Endothelial cell of umbilical vein (primary cell): ENCODE measurements around the gene PIK3R4. TPM values are rescaled to one million over a fixed set of nuclear protein-coding genes. Genes with fewer than 3 reads are reported as not detected.

Experiments
- BruUV-seq: library from RNA; stranded (reverse); fragments of 400-500 nt; replicated peaks from 2 replicates; lab custom pipeline; 2021; lab: Mats Ljungman, UMichigan
- CTCF ChIA-PET: fragments of 300-600, 350-600 bp; sonication (Branson Sonifier 250); formaldehyde crosslinking; loops from one replicate; lab custom pipeline; 2021; ENCODE audit warnings: antibody characterized with exemption, inconsistent platforms; lab: Charles Lee
- POLR2A ChIA-PET: fragments of 300-600, 350-600 bp; sonication (Branson Sonifier 250); formaldehyde crosslinking; loops from one replicate; lab custom pipeline; 2021; ENCODE audit warnings: antibody characterized with exemption, inconsistent platforms; lab: Charles Lee
- DNase-seq: peaks from one replicate; pipeline ENCODE4 v3.0.0-alpha.2; 2011; ENCODE audit warnings: low read depth, low spot score
- FAIRE-seq: peaks from 2 replicates; lab custom pipeline; 2011; peaks lifted over from hg19 to GRCh38; lab: Jason Lieb, UNC
- H2AFZ ChIP-seq: 2 replicates; pipeline ENCODE4 v1.6.0; 2012; ENCODE audit warnings: low read depth, low read length, control low read depth, inconsistent platforms
- H3K27ac ChIP-seq: 2 replicates; pipeline ENCODE4 v1.5.1; 2011; ENCODE audit warnings: low read depth, mild to moderate bottlenecking, control low read depth, low read length, moderate library complexity; ENCODE audit not compliant: insufficient read depth
- H3K27me3 ChIP-seq, 2 experiments: 2 replicates each; pipeline versions ENCODE4 v1.6.0 to v1.6.1; 2011; ENCODE audit warnings: low read length in 2 of 2, mixed read lengths in 1 of 2; ENCODE audit not compliant: control insufficient read depth in 2 of 2, insufficient read depth in 2 of 2
- H3K36me3 ChIP-seq, 2 experiments: 2 replicates in 1 of 2; 3 replicates in 1 of 2; pipeline ENCODE4 v1.5.1; 2011; ENCODE audit warnings: low read length in 2 of 2, mild to moderate bottlenecking in 1 of 2, moderate library complexity in 1 of 2; ENCODE audit not compliant: control insufficient read depth in 2 of 2, insufficient read depth in 2 of 2; ENCODE audit errors: extremely low read depth in 1 of 2
- H3K4me1 ChIP-seq: 3 replicates; pipeline ENCODE4 v1.5.1; 2011; ENCODE audit warnings: mild to moderate bottlenecking, low read length; ENCODE audit not compliant: control insufficient read depth, insufficient read depth; ENCODE audit errors: extremely low read depth
- H3K4me2 ChIP-seq: 2 replicates; pipeline ENCODE4 v1.6.1; 2011; ENCODE audit warnings: low read length, control low read depth, mixed read lengths; ENCODE audit not compliant: insufficient read depth
- H3K4me3 ChIP-seq, 3 experiments: fragments of 200-600 bp in 1 of 3; sonication (generic), shearing (Covaris generic) in 1 of 3; replicated peaks in 1 of 3; 2 replicates each; pipeline ENCODE4 v1.5.1; 2011 to 2016; ENCODE audit warnings: control low read depth in 3 of 3, low read length in 3 of 3, mild to moderate bottlenecking in 2 of 3, inconsistent platforms in 1 of 3, low read depth in 1 of 3, moderate library complexity in 1 of 3; ENCODE audit not compliant: insufficient read depth in 1 of 3
- H3K79me2 ChIP-seq: 2 replicates; pipeline ENCODE4 v1.6.0; 2012; ENCODE audit warnings: low read length, inconsistent platforms; ENCODE audit not compliant: control insufficient read depth, insufficient read depth
- H3K9ac ChIP-seq: replicated peaks from 2 replicates; pipeline ENCODE3; 2011; ENCODE audit warnings: low read length, control low read depth; ENCODE audit not compliant: insufficient read depth; ENCODE audit errors: extremely low read depth
- H3K9me1 ChIP-seq: replicated peaks from 3 replicates; pipeline ENCODE4 v1.6.0; 2011; ENCODE audit warnings: mild to moderate bottlenecking, low read length; ENCODE audit not compliant: control insufficient read depth, insufficient read depth; ENCODE audit errors: extremely low read depth
- H3K9me3 ChIP-seq: replicated peaks from 2 replicates; pipeline ENCODE4 v1.5.1; 2012; ENCODE audit warnings: low read length, inconsistent platforms; ENCODE audit not compliant: control insufficient read depth, insufficient read depth
- H4K20me1 ChIP-seq: replicated peaks from 2 replicates; pipeline ENCODE3; 2011; ENCODE audit warnings: mild to moderate bottlenecking, low read length; ENCODE audit not compliant: control insufficient read depth, insufficient read depth; ENCODE audit errors: extremely low read depth
- CTCF ChIP-seq, 2 donors: IDR thresholded peaks; 1 replicate in 1 of 2; 2 replicates in 1 of 2; pipeline ENCODE4 v1.5.1; 2011; ENCODE audit warnings: low read length in 2 of 2, mild to moderate bottlenecking in 2 of 2, moderate library complexity in 2 of 2, control low read depth in 1 of 2, inconsistent platforms in 1 of 2, low read depth in 1 of 2; ENCODE audit not compliant: insufficient read depth in 1 of 2; ENCODE audit errors: extremely low read depth in 1 of 2
- EZH2 ChIP-seq: IDR thresholded peaks from 2 replicates; pipeline ENCODE4 v1.6.1; 2012; ENCODE audit warnings: borderline replicate concordance, low read depth, mild to moderate bottlenecking, moderate library complexity, low read length, inconsistent platforms; ENCODE audit not compliant: severe bottlenecking
- FOS ChIP-seq: IDR thresholded peaks from 2 replicates; pipeline ENCODE4 v1.6.1; 2011; ENCODE audit warnings: mild to moderate bottlenecking, low read length, moderate library complexity, borderline replicate concordance; ENCODE audit not compliant: insufficient read depth
- GATA2 ChIP-seq: IDR thresholded peaks from 2 replicates; pipeline ENCODE4 v1.7.0; 2011; ENCODE audit warnings: low read depth, mild to moderate bottlenecking, moderate library complexity, mixed read lengths, low read length; ENCODE audit not compliant: insufficient read length, insufficient read depth
- JUN ChIP-seq: IDR thresholded peaks from 2 replicates; pipeline ENCODE4 v1.6.1; 2011; ENCODE audit warnings: borderline replicate concordance, low read depth; ENCODE audit not compliant: insufficient read length, insufficient read depth
- MAX ChIP-seq: IDR thresholded peaks from 2 replicates; pipeline ENCODE4 v1.6.1; 2011; ENCODE audit not compliant: insufficient read depth, insufficient read length
- MYC ChIP-seq: IDR thresholded peaks from one replicate; pipeline ENCODE4 v1.6.1; 2011; ENCODE audit warnings: mild to moderate bottlenecking, low read depth, low read length
- POLR2A ChIP-seq: IDR thresholded peaks from 2 replicates; pipeline ENCODE4 v1.6.1; 2012; ENCODE audit warnings: low read depth, mild to moderate bottlenecking, control low read depth, low read length
- POLR2AphosphoS5 ChIP-seq: IDR thresholded peaks from 2 replicates; pipeline ENCODE4 v1.6.1; 2012; ENCODE audit warnings: low read depth, mild to moderate bottlenecking, control low read depth, low read length, moderate library complexity; ENCODE audit not compliant: insufficient read depth
- dilution Hi-C: fragments of 300-500 bp; cut with MboI; formaldehyde crosslinking; loops from one replicate; pipeline ENCODE4 v1.15.0; 2019; ENCODE audit warnings: low sequenced_read_pairs; ENCODE audit not compliant: extremely low pct_ligation_motif_present
- intact Hi-C: fragments of 100-400 bp; cut with micrococcal nuclease; formaldehyde crosslinking; loops from one replicate; pipeline ENCODE4 v1.10.0; 2022
- polyA plus RNA-seq, 4 experiments: library from polyadenylated mRNA; depleted of rRNA in 3 of 4; stranded (reverse) in 3 of 4; unstranded in 1 of 4; fragments of >200 nt; gene quantifications; 2 replicates each; pipeline versions ENCODE4 v1.2.1 to v1.2.3, GENCODE V29; 2011 to 2012; ENCODE audit warnings: missing spikeins in 1 of 4
- total RNA-seq: library from RNA; stranded (reverse); gene quantifications from 2 replicates; pipeline ENCODE4 v1.2.3, GENCODE V29; 2021

PIK3R4 gene
- total and polyA plus RNA-seq, 2 donors (not counting 3 experiments of a cell fraction or from before 2014, with no cell fraction given): 23.0 to 43.1 TPM

DNA sequence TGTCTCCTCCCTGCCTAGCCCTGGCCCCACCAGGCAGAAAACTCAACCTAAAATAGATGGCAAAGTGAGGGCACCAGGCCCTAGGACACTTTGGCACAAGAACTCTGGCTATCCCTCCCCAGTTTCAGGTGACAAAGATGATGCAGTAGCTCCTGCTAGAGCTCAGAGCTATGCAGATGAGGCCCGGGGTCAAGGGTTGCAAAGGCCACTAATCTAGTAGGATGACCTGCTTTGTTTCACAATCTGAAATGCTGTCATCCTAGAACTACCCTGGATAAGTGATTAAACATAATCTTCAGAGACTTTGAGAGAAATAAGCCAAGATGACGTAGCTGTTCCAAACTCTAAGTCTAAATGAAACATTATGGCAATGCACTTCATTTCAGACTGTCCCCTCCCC lies 24.0 kb upstream of the PIK3R4 start:
- Histone ChIP-seq H3K9me1 (no peaks in the 10 kb centered on the region), H3K36me3 (no peaks in the 10 kb centered on the region), H3K4me3 (no peak overlapping the region), H4K20me1 (no peaks in the 10 kb centered on the region), H3K9me3 (no peaks in the 10 kb centered on the region), H2AFZ (no peak overlapping the region), H3K9ac (no peak overlapping the region), H3K27ac (no peak overlapping the region), H3K4me2 (no peak overlapping the region), H3K79me2 (no peaks in the 10 kb centered on the region), H3K4me1 (no peaks in the 10 kb centered on the region), H3K27me3 (no peaks in the 10 kb centered on the region)
- no peak for DNase-seq
- POLR2A ChIA-PET: no interaction called here
- intact Hi-C loops: no loop called here
- CTCF ChIA-PET: no interaction called here
- TF ChIP-seq EZH2 (no peak), CTCF (IDR thresholded peaks at IDR 0.05; ENCODE audit: extremely low read depth in 1 of 2, insufficient read depth in 1 of 2, low read depth in 1 of 2, low read length in 2 of 2) (no peak), FOS (no peak), POLR2A (no peak), MYC (no peak), MAX (no peak), GATA2 (no peak), JUN (no peak), POLR2AphosphoS5 (no peak)
- dilution Hi-C loops: no loop called here
- no peak for FAIRE-seq
- BruUV-seq: no TSS peak
